Keratinocyte (primary cell): Measurements from ENCODE around the gene PDE11A.

ENCODE experiments used
- EZH2 ChIP-seq: IDR thresholded peaks from one replicate; pipeline ENCODE4 v1.6.1; 2012; ENCODE audit warnings: inconsistent platforms, mild to moderate bottlenecking, low read length, moderate library complexity
- TF ChIP-seq, protein P1 (sequence below), 3 experiments: IDR thresholded peaks in 1 of 3; conservative IDR thresholded peaks in 1 of 3; optimal IDR thresholded peaks in 1 of 3; 2 replicates in 2 of 3; 3 replicates in 1 of 3; pipeline versions ENCODE3 to v1.5.1; 2011; ENCODE audit warnings: low read length in 3 of 3, mild to moderate bottlenecking in 3 of 3, moderate library complexity in 2 of 3, control low read depth in 1 of 3, inconsistent platforms in 1 of 3; ENCODE audit not compliant: insufficient read depth in 2 of 3; ENCODE audit errors: extremely low read depth in 1 of 3

GRCh38 chr2:177810906-177811305 is 261.7 kb downstream of the PDE11A start:
- TF ChIP-seq, protein P1, sequence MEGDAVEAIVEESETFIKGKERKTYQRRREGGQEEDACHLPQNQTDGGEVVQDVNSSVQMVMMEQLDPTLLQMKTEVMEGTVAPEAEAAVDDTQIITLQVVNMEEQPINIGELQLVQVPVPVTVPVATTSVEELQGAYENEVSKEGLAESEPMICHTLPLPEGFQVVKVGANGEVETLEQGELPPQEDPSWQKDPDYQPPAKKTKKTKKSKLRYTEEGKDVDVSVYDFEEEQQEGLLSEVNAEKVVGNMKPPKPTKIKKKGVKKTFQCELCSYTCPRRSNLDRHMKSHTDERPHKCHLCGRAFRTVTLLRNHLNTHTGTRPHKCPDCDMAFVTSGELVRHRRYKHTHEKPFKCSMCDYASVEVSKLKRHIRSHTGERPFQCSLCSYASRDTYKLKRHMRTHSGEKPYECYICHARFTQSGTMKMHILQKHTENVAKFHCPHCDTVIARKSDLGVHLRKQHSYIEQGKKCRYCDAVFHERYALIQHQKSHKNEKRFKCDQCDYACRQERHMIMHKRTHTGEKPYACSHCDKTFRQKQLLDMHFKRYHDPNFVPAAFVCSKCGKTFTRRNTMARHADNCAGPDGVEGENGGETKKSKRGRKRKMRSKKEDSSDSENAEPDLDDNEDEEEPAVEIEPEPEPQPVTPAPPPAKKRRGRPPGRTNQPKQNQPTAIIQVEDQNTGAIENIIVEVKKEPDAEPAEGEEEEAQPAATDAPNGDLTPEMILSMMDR (optimal IDR thresholded peaks at IDR 0.05 in 1 of 3, IDR thresholded peaks at IDR 0.05 in 1 of 3, conservative IDR thresholded peaks at IDR 0.05 in 1 of 3; ENCODE audit: extremely low read depth in 1 of 3, insufficient read depth in 2 of 3, low read length in 3 of 3) = no peak
- no peak for TF ChIP-seq EZH2
